HL-60 (cell line): ENCODE measurements around the gene C14orf180.

Experiments
- CTCF ChIP-seq: IDR thresholded peaks from one replicate; pipeline ENCODE4 v1.5.1; 2011; ENCODE audit warnings: low read length, control low read depth, inconsistent platforms; ENCODE audit not compliant: insufficient read depth
- GABPA ChIP-seq: IDR thresholded peaks from 2 replicates; pipeline ENCODE4 v1.6.1; 2012; ENCODE audit warnings: low read depth
- POLR2AphosphoS5 ChIP-seq: IDR thresholded peaks from 2 replicates; pipeline ENCODE4 v1.6.1; 2012; ENCODE audit warnings: low read depth
- REST ChIP-seq: IDR thresholded peaks from 2 replicates; pipeline ENCODE4 v1.6.1; 2012; ENCODE audit warnings: low read depth; ENCODE audit not compliant: insufficient replicate concordance
- SPI1 ChIP-seq: IDR thresholded peaks from 2 replicates; pipeline ENCODE4 v1.6.1; 2012; ENCODE audit warnings: low read depth, mild to moderate bottlenecking, borderline replicate concordance

GRCh38 chr14:104563191-104563741 lies 16.3 kb upstream of the C14orf180 start:
- no peak for TF ChIP-seq REST
- no peak for TF ChIP-seq POLR2AphosphoS5
- TF ChIP-seq CTCF, result no peak
- no peak for TF ChIP-seq SPI1
- TF ChIP-seq GABPA, result no peak
